Activated naive CD4-positive, alpha-beta T cell treated with anti-CD3 and anti-CD28 coated beads for 36 hours (primary cell): ENCODE measurements around the gene STMN1. TPM values are rescaled to one million over a fixed set of nuclear protein-coding genes. Genes with fewer than 3 reads are reported as not detected.

ENCODE experiments used
- CTCF ChIA-PET: fragments of 350-600 bp; sonication (Branson Sonifier 250); formaldehyde crosslinking; loops from one replicate; lab custom pipeline; 2021; ENCODE audit warnings: antibody characterized with exemption; lab: Charles Lee
- DNase-seq: peaks from one replicate; pipeline ENCODE4 v3.0.0-alpha.2; 2020
- H3K27ac Mint-ChIP-seq: one replicate; pipeline ENCODE4 v1.8.0; 2021; ENCODE audit warnings: mild to moderate bottlenecking, mixed read lengths
- H3K27me3 Mint-ChIP-seq: one replicate; pipeline ENCODE4 v1.8.0; 2021; ENCODE audit warnings: low read depth, mixed read lengths
- H3K36me3 Mint-ChIP-seq: one replicate; pipeline ENCODE4 v1.8.0; 2021; ENCODE audit warnings: low read depth, mixed read lengths
- H3K4me1 Mint-ChIP-seq: one replicate; pipeline ENCODE4 v1.8.0; 2021; ENCODE audit warnings: low read depth, mixed read lengths
- H3K4me3 Mint-ChIP-seq: one replicate; pipeline ENCODE4 v1.8.0; 2021; ENCODE audit warnings: mild to moderate bottlenecking, moderate library complexity, mixed read lengths
- H3K9me3 Mint-ChIP-seq: one replicate; pipeline ENCODE4 v1.8.0; 2021; ENCODE audit warnings: mixed read lengths
- intact Hi-C: fragments of 100-400 bp; cut with micrococcal nuclease; formaldehyde crosslinking; loops from one replicate; pipeline ENCODE4 v1.15.1; 2023
- total RNA-seq, 2 experiments: library from RNA; stranded (reverse); gene quantifications; one replicate each; pipeline ENCODE4 v1.2.3, GENCODE V29; 2021

Gene STMN1
- total RNA-seq, 2 experiments from 2014 or later = 708 to 746 TPM

GRCh38 chr1:25914074-25914995 lies 8.1 kb upstream of the STMN1 start:
- no peak for DNase-seq
- Mint-ChIP-seq H3K9me3 (no peaks in the 10 kb centered on the region), H3K36me3 (no peaks in the 10 kb centered on the region), H3K27me3 (no peaks in the 10 kb centered on the region), H3K4me1 (peaks cover 10% of the 10 kb centered on the region), H3K27ac (no peak overlapping the region), H3K4me3 (no peak overlapping the region)
- CTCF ChIA-PET = interaction anchor here (0.5 to 3.5 kb wide), 6 partner anchors 9 to 83 kb away, joined by 3 to 23 read pairs (median 4); partner anchors contain the start of gene PAFAH2
- intact Hi-C loops = no loop called here

- Mint-ChIP-seq H3K4me1 (peaks cover 6% of the 10 kb centered on the region), H3K27ac (no peak overlapping the region), H3K4me3 (no peak overlapping the region), H3K36me3 (no peaks in the 10 kb centered on the region), H3K27me3 (no peaks in the 10 kb centered on the region), H3K9me3 (no peaks in the 10 kb centered on the region)
- DNase-seq = no peak
- CTCF ChIA-PET = interaction anchor here (1.5 to 3.5 kb wide), 2 partner anchors 18 to 85 kb away, joined by 3 to 23 read pairs; partner anchors contain the start of gene PAFAH2
- intact Hi-C loops = no loop called here
Measured at GRCh38 chr1:25913206-25913605, 7.0 kb upstream of the STMN1 start.

DNA sequence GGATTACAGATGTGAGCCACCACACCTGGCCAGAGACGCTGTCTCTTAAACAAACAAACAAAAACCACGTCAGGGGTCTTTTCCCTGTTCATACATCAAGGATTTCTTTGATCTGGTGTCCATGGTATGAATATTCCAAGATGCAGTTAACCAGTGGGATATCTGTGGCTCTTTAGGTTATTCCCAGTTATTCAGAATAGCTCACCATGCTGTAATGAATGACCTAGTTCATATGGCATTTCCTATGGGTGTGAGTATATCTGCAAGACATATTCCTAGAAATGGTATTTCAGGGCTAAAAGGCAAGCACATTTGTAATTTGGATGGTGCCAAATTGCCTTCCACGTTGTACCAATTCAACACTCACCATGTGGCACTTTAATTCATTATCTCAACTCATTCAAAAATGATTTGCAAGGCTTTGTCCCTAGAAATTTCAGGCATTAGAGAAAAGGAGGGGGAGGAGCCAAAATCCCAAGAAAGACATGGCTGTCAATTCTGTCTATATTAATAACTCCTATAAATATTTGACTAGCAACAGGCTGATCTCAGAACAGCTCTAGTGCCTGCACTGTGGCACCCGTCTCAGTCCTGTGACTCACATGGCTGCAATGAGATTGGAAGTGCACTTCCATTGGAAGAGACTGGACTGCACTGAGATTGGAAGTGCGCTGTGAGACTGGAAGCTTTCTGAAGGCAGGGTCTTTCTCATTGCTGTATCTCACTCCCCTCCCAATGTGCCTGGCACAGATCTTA lies 6.0 kb upstream of the STMN1 start:
- CTCF ChIA-PET = interaction anchor here (1.1 to 3.5 kb wide), 2 partner anchors 16 to 17 kb away, joined by 4 to 23 read pairs; no protein-coding TSS in a partner anchor
- no peak for DNase-seq
- Mint-ChIP-seq H3K9me3 (no peaks in the 10 kb centered on the region), H3K27me3 (no peaks in the 10 kb centered on the region), H3K4me3 (no peak overlapping the region), H3K36me3 (no peaks in the 10 kb centered on the region), H3K4me1 (peaks cover 2% of the 10 kb centered on the region), H3K27ac (no peak overlapping the region)
- intact Hi-C loops = no loop called here

GRCh38 chr1:25911162-25911561 lies 4.9 kb upstream of the STMN1 start:
- Mint-ChIP-seq H3K27me3 (no peaks in the 10 kb centered on the region), H3K36me3 (peaks cover 1% of the 10 kb centered on the region), H3K9me3 (no peaks in the 10 kb centered on the region), H3K4me1 (peaks cover 8% of the 10 kb centered on the region), H3K4me3 (no peak overlapping the region), H3K27ac (no peak overlapping the region)
- CTCF ChIA-PET = interaction anchor here (1.1 kb wide), 1 partner anchor 15 kb away, joined by 4 read pairs; no protein-coding TSS in a partner anchor
- intact Hi-C loops = no loop called here
- no peak for DNase-seq

GRCh38 chr1:25909040-25909439 lies 2.8 kb upstream of the STMN1 start:
- no peak overlapping the region for H3K4me3 Mint-ChIP-seq
- no peak for DNase-seq
- no peaks in the 10 kb centered on the region for H3K27me3 Mint-ChIP-seq

GRCh38 chr1:25908161-25908560 lies 1.9 kb upstream of the STMN1 start:
- H3K4me1 Mint-ChIP-seq = peaks cover 24% of the 10 kb centered on the region
- H3K27me3 Mint-ChIP-seq = no peaks in the 10 kb centered on the region
- peaks cover 18% of the 10 kb centered on the region for H3K36me3 Mint-ChIP-seq
- H3K27ac Mint-ChIP-seq = no peak overlapping the region
- H3K9me3 Mint-ChIP-seq = no peaks in the 10 kb centered on the region
- no peak overlapping the region for H3K4me3 Mint-ChIP-seq
- intact Hi-C loops = loop anchor here (5.0 kb wide), 2 partner anchors 86 to 564 kb away; partner anchors contain the start of gene HMGN2
- DNase-seq = no peak
- CTCF ChIA-PET = no interaction called here

More at GRCh38 chr1:25909040-25909439, 2.8 kb upstream of the STMN1 start:
- H3K27ac Mint-ChIP-seq = no peak overlapping the region
- H3K9me3 Mint-ChIP-seq = no peaks in the 10 kb centered on the region
- intact Hi-C loops = loop anchor here (5.0 kb wide), 2 partner anchors 87 to 563 kb away; partner anchors contain the start of gene HMGN2
- peaks cover 21% of the 10 kb centered on the region for H3K4me1 Mint-ChIP-seq
- CTCF ChIA-PET = no interaction called here
- H3K36me3 Mint-ChIP-seq = peaks cover 13% of the 10 kb centered on the region

DNA sequence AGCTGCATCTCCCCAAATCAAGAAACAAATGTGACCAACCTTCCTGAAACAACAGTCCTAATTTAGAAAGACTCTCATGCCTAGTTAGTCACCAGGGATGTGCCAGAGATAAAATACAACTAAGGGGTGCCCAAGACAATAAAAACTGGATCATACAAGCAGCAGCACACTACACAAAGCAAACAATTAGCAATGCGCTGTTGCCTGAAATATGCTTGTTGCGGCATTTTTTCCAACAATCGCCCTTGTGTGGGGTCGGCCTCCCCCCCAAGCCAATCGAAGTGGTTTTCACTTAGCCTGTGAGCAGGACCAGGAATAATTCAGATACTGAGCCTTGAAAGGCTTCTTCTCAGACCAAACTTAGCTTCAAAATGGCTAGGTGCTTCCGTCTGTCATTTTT lies 1.4 kb upstream of the STMN1 start:
- no peak for DNase-seq
- Mint-ChIP-seq H3K27me3 (no peaks in the 10 kb centered on the region), H3K9me3 (no peaks in the 10 kb centered on the region), H3K36me3 (peaks cover 23% of the 10 kb centered on the region), H3K4me1 (peaks cover 28% of the 10 kb centered on the region), H3K27ac (no peak overlapping the region), H3K4me3 (peak overlapping the region; percentile 28)
- CTCF ChIA-PET = interaction anchor here (1.9 kb wide), 1 partner anchor 14 kb away, joined by 5 read pairs; no protein-coding TSS in a partner anchor
- intact Hi-C loops = loop anchor here (2.0 to 5.0 kb wide), 3 partner anchors 85 to 565 kb away; partner anchors contain the start of genes HMGN2 and PDIK1L

GRCh38 chr1:25906644-25907300 lies 553 bp upstream of the STMN1 start:
- intact Hi-C loops = loop anchor here (1.0 to 5.0 kb wide), 5 partner anchors 16 to 566 kb away; partner anchors contain the start of genes HMGN2 and PDIK1L
- H3K27me3 Mint-ChIP-seq = no peaks in the 10 kb centered on the region
- DNase-seq = peak; percentile 35
- H3K4me3 Mint-ChIP-seq = peak overlapping the region; percentile 94
- H3K36me3 Mint-ChIP-seq = peaks cover 27% of the 10 kb centered on the region
- H3K4me1 Mint-ChIP-seq = peaks cover 29% of the 10 kb centered on the region
- H3K9me3 Mint-ChIP-seq = no peaks in the 10 kb centered on the region
- CTCF ChIA-PET = interaction anchor here (1.9 kb wide), 1 partner anchor 15 kb away, joined by 5 read pairs; no protein-coding TSS in a partner anchor
- peak overlapping the region; percentile 53 for H3K27ac Mint-ChIP-seq

DNA sequence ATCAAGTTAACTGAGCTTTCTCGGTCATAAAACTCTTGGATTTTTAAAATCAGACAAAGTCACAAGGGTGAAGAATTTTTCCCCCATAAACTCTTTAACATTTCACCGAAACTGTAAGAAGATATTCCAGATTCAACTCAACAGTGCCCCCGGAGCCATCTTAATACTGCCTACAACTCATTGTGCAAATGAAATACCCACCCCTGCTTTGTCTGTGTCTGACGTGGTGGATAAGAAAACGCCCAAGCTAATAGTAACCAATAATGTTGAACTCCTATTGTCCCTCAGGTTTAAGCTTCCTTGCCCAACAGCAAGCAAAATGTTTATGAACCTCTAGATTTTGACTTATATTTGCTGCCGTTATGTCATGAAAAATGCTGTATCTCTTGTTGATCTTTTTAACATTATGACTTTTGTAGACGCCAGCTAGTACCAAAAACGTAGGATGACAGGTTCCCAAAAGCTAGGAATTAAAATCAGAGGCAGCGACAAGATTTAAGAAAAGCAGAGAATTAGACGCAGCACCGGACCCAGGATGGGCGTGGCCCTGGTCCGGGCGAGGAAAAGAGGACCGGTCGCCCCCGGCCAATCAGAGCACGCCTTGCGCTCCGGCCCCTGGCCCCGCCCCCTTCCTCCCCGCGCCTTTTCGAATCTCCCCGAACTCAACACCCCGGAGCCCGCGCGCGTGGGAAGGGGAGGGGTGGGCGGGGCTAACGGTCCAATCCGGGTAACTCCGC lies 1.1 kb downstream of the STMN1 start:
- Mint-ChIP-seq H3K4me3 (peak overlapping the region; percentile 94), H3K27ac (peak overlapping the region; percentile 88), H3K4me1 (peaks cover 30% of the 10 kb centered on the region), H3K36me3 (peaks cover 44% of the 10 kb centered on the region), H3K27me3 (no peaks in the 10 kb centered on the region), H3K9me3 (no peaks in the 10 kb centered on the region)
- intact Hi-C loops = loop anchor here (1.0 to 5.0 kb wide), 4 partner anchors 30 to 567 kb away; partner anchors contain the start of genes HMGN2, PAFAH2 and PAQR7
- CTCF ChIA-PET = interaction anchor here (0.6 to 2.9 kb wide), 7 partner anchors 9 to 683 kb away, joined by 3 to 19 read pairs (median 3); partner anchors contain the start of gene PAFAH2
- DNase-seq = peak; percentile 98

GRCh38 chr1:25903986-25904385 lies 2.2 kb downstream of the STMN1 start:
- CTCF ChIA-PET = interaction anchor here (0.7 to 2.9 kb wide), 5 partner anchors 8 to 93 kb away, joined by 3 to 19 read pairs (median 5); partner anchors contain the start of gene PAFAH2
- Mint-ChIP-seq H3K9me3 (no peaks in the 10 kb centered on the region), H3K27ac (no peak overlapping the region), H3K4me1 (peaks cover 30% of the 10 kb centered on the region), H3K27me3 (no peaks in the 10 kb centered on the region), H3K36me3 (peaks cover 51% of the 10 kb centered on the region), H3K4me3 (peak overlapping the region; percentile 94)
- intact Hi-C loops = no loop called here
- no peak for DNase-seq

GRCh38 chr1:25902462-25902861 lies 3.8 kb downstream of the STMN1 start:
- Mint-ChIP-seq H3K9me3 (no peaks in the 10 kb centered on the region), H3K27me3 (no peaks in the 10 kb centered on the region), H3K36me3 (peaks cover 62% of the 10 kb centered on the region), H3K4me3 (no peak overlapping the region), H3K4me1 (peaks cover 30% of the 10 kb centered on the region), H3K27ac (no peak overlapping the region)
- DNase-seq = no peak
- CTCF ChIA-PET = interaction anchor here (0.6 to 2.9 kb wide), 3 partner anchors 95 to 383 kb away, joined by 3 to 15 read pairs (median 7); partner anchors contain the start of gene PAFAH2
- intact Hi-C loops = no loop called here
